Heart left ventricle (tissue), 16 donors: ENCODE data around the gene TMEM128. TPM values are rescaled to one million over a fixed set of nuclear protein-coding genes. Genes with fewer than 3 reads are reported as not detected.
"Not testable (repeated sequence)": the region's sequence is repeated elsewhere in the genome, so short reads cannot be mapped to it uniquely, and the experiment has no call there.

ENCODE experiments used
- ATAC-seq, 4 donors: fragments of 200-7000 bp; cut with Tn5 transposase; one replicate each; pipeline ENCODE4 v1.9.1; 2020 to 2022; ENCODE audit warnings: moderate library complexity in 4 of 4, mild to moderate bottlenecking in 3 of 4, moderate number of reproducible peaks in 1 of 4
- DNase-seq, 5 donors: peaks; one replicate each; pipeline ENCODE4 v3.0.0-alpha.2; 2020
- H3K27ac ChIP-seq, 12 donors: fragments of 200-600 bp; sonication (generic) in 4 of 12; one replicate each; pipeline versions ENCODE4 v1.5.0 to v1.8.0; 2016 to 2022; ENCODE audit warnings: mild to moderate bottlenecking in 2 of 12
- H3K27me3 ChIP-seq, 9 donors: fragments of 200-600 bp; sonication (generic) in 2 of 9; one replicate each; pipeline versions ENCODE4 v1.5.1 to v1.8.0; 2016 to 2022; ENCODE audit warnings: mild to moderate bottlenecking in 3 of 9
- H3K36me3 ChIP-seq, 9 donors: fragments of 200-600 bp; sonication (generic) in 2 of 9; one replicate each; pipeline versions ENCODE4 v1.5.0 to v1.8.0; 2018 to 2022; ENCODE audit warnings: mild to moderate bottlenecking in 2 of 9
- H3K4me1 ChIP-seq, 12 donors: fragments of 200-600 bp; sonication (generic) in 4 of 12; one replicate each; pipeline versions ENCODE4 v1.5.0 to v1.8.0; 2016 to 2022; ENCODE audit warnings: mild to moderate bottlenecking in 3 of 12
- H3K4me3 ChIP-seq, 12 donors: fragments of 200-600 bp; sonication (generic) in 4 of 12; one replicate each; pipeline versions ENCODE4 v1.5.0 to v1.8.0; 2017 to 2022; ENCODE audit warnings: mild to moderate bottlenecking in 9 of 12, moderate library complexity in 4 of 12
- H3K9me3 ChIP-seq, 12 donors: fragments of 200-600 bp; sonication (generic) in 4 of 12; one replicate each; pipeline versions ENCODE4 v1.5.0 to v1.8.0; 2016 to 2022; ENCODE audit warnings: mild to moderate bottlenecking in 1 of 12
- CTCF ChIP-seq, 12 donors: fragments of 200-600 bp; sonication (generic) in 4 of 12; IDR thresholded peaks; one replicate each; pipeline versions ENCODE4 v1.5.0 to v1.8.0; 2018 to 2022; ENCODE audit warnings: antibody characterized with exemption in 12 of 12, mild to moderate bottlenecking in 5 of 12
- POLR2A ChIP-seq, 2 donors: fragments of 450-650 bp; IDR thresholded peaks; one replicate each; pipeline ENCODE4 v1.6.1; 2017; ENCODE audit warnings: antibody characterized with exemption in 2 of 2, mild to moderate bottlenecking in 2 of 2, moderate library complexity in 2 of 2
- WGBS, 4 donors: extraction: QIAGEN DNeasy Blood & Tissue Kit in 2 of 4; methylation state at CpG; one replicate each; pipeline versions ENCODE4 v1.1.5 to v1.1.7; 2013 to 2018; 5-methylcytosine and 5-hydroxymethylcytosine counted together
- intact Hi-C, 10 donors: fragments of 100-400 bp; cut with DNase I; formaldehyde crosslinking; loops; one replicate each; pipeline versions ENCODE4 v1.11.1 to v1.14.2; 2022
- polyA plus RNA-seq, 2 donors: library from polyadenylated mRNA; stranded (reverse); fragments of 200-250 nt; gene quantifications; one replicate each; pipeline ENCODE4 v1.2.3, GENCODE V29; 2013
- total RNA-seq, 9 donors: library from RNA; depleted of rRNA in 2 of 9; stranded (reverse); fragments of >200 nt in 2 of 9; fragmentation: NEBNext Ultra II Directional in 3 of 9; extraction: Animal tissue kit (Norgen Biotek cat#: 25700) in 3 of 9; gene quantifications; one replicate each; pipeline versions ENCODE4 v1.1.0 to v1.2.4, GENCODE V29; 2016 to 2023
- donor health status: ischemic (EF 13 %, LVEDD 7.1; RV severe dilation, severe dysfunction).
- donor health status: healthy with polysubstance abuse.
- donor health status: DM: no; HTN: yes; CAD: no.
- donor health status: DM: no; HTN: no; CAD: no.
- donor health status: ischemic (EF 25% LVEDD 6.9; RV normal size, moderate dysfunction).
- donor health status: ischemic (EF 25% LVEDD 5.7; RV mildly dilated, moderate dysfunction).
- donor health status: healthy.
- donor health status: DM: yes; HTN: yes; CAD: no.
- donor health status: ischemic (EF 35%, LVEDD 5.7; RV mildly dilated, moderate dysfunction).
- donor health status: nonischemic (EF 11% LVEDD 7.7; RV severe dilation, severe dysfunction).
- donor health status: DM: yes; HTN: yes; CAD: no.
- donor health status: PGD.
- donor health status: ischemic (EF 29% LVEDD 5.4; RV normal size, mild dysfunction).
- donor health status: nonischemic (EF 23%, LVEDD 6.1; RV moderate dilation, normal function).

Gene TMEM128
- total and polyA plus RNA-seq, 11 donors = 5.1 to 15.5 (median 12.2) TPM

DNA sequence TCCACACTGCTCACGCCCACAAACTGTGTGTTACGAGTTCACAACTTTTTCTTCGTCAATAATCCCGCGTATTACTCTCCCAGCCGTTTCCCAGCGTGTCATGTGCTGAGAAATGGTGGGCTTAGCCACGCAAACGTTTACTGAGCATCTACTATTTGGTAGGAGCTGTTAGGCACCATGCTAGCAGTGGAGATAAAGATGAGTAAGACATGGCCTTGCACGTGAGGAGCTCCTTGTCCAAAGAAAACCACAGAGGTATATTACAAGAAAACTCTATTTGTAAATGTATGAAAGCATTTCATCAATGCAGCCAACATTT is 821 bp upstream of the TMEM128 start:
- TF ChIP-seq POLR2A (IDR thresholded peaks at IDR 0.05) (no peak), CTCF (IDR thresholded peaks at IDR 0.05) (no peak)
- peak overlapping the region; percentile 57 to 96 (median 74) for H3K4me3 ChIP-seq
- intact Hi-C loops = loop anchor here in 4 of 10 donors (2.0 to 5.0 kb wide), 3 partner anchors 38 to 43 kb away; partner anchors contain the start of genes LYAR (in 2 of the 4) and ZBTB49 (in 2 of the 4)
- 21 to 41% (median 24%) methylated on average over 10 of the region's 10 CpGs for WGBS, 4 donors
- peaks cover 0 to 25% (median 21%) of the 10 kb centered on the region in 9 donors for H3K36me3 ChIP-seq
- peak overlapping the region; percentile 80 to 99 (median 91) for H3K27ac ChIP-seq
- peaks cover 0 to 28% (median 19%) of the 10 kb centered on the region in 12 donors for H3K4me1 ChIP-seq
- no peak for DNase-seq
- no peaks in the 10 kb centered on the region for H3K9me3 ChIP-seq
- no peaks in the 10 kb centered on the region for H3K27me3 ChIP-seq
- ATAC-seq = no peak

DNA sequence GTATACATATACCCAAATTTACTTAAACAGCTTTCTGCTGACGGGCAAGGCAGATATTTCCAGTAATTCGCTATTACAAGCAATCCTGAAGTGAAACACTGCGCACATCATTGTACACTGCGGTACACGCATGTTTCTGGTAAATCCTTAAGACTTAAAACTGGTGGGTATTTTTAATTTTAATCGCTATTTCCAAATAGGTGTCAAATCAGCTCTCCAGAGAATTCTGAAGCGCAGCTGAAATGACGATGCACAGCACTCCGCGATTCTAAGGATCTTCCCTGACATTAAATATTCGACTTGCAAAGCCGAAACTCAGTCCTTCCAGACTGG is 361 bp downstream of the TMEM128 start:
- TF ChIP-seq POLR2A (IDR thresholded peaks at IDR 0.05) (no peak), CTCF (IDR thresholded peaks at IDR 0.05) (no peak)

DNA sequence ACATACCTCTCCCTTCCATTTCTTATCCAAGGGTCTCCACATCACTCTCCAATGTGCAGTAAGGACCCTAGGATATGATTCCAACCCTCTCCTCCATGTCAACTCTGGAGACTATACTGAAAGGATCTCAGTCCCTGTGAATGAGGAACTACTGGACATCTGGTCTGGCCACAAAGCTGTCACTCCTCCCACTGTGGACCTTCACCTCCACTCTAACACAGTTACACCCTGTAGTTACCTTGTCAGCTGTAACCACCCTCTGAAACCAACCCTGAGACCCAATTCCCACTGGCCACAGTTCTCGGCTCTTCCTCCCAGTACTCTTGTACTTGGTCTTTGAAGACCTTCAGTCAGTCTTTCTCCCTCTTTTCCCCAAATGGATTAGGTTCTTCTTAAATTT is 2.9 kb downstream of the TMEM128 start:
- Histone ChIP-seq H3K9me3 (no peaks in the 10 kb centered on the region), H3K36me3 (peaks cover 0 to 61% (median 57%) of the 10 kb centered on the region in 9 donors), H3K27me3 (no peaks in the 10 kb centered on the region), H3K4me1 (peaks cover 0 to 28% (median 17%) of the 10 kb centered on the region in 12 donors), H3K27ac (no peak overlapping the region), H3K4me3 (no peak overlapping the region)
- DNase-seq = no peak
- WGBS, 4 donors = 93 to 98% (median 95%) methylated on average over 1 of the region's 1 CpG
- ATAC-seq = no peak
- TF ChIP-seq CTCF (IDR thresholded peaks at IDR 0.05) (no peak), POLR2A (IDR thresholded peaks at IDR 0.05) (no peak)
- intact Hi-C loops = loop anchor here in 3 of 10 donors (5.0 kb wide), 2 partner anchors 42 to 47 kb away; partner anchors contain the start of genes LYAR (in 1 of the 3) and ZBTB49 (in 1 of the 3)

More for the DNA sequence above, 361 bp downstream of the TMEM128 start:
- intact Hi-C loops = loop anchor here in 4 of 10 donors (2.0 to 5.0 kb wide), 3 partner anchors 40 to 45 kb away; partner anchors contain the start of genes LYAR (in 2 of the 4) and ZBTB49 (in 2 of the 4)
- H3K4me1 ChIP-seq = peaks cover 0 to 28% (median 17%) of the 10 kb centered on the region in 12 donors
- WGBS, 4 donors = 0 to 2% (median 1%) methylated on average over 12 of the region's 12 CpGs
- no peaks in the 10 kb centered on the region for H3K9me3 ChIP-seq
- peak overlapping the region; percentile 57 to 96 (median 74) for H3K4me3 ChIP-seq
- ATAC-seq (peak in 1 of 4 donors; percentile 4), DNase-seq (no peak)
- no peaks in the 10 kb centered on the region for H3K27me3 ChIP-seq
- peaks cover 0 to 37% (median 33%) of the 10 kb centered on the region in 9 donors for H3K36me3 ChIP-seq
- peak overlapping the region; percentile 80 to 99 (median 91) for H3K27ac ChIP-seq

GRCh38 chr4:4239551-4239950 is 8.5 kb downstream of the TMEM128 start:
- DNase-seq, H3K27me3 ChIP-seq, H3K9me3 ChIP-seq, intact Hi-C loops, H3K27ac ChIP-seq, H3K4me1 ChIP-seq, H3K4me3 ChIP-seq, ATAC-seq: not testable (repeated sequence)
- H3K36me3 ChIP-seq = peaks cover 0 to 100% (median 89%) of the 10 kb centered on the region in 9 donors
- 90 to 94% (median 91%) methylated on average over 3 of the region's 3 CpGs for WGBS, 4 donors

DNA sequence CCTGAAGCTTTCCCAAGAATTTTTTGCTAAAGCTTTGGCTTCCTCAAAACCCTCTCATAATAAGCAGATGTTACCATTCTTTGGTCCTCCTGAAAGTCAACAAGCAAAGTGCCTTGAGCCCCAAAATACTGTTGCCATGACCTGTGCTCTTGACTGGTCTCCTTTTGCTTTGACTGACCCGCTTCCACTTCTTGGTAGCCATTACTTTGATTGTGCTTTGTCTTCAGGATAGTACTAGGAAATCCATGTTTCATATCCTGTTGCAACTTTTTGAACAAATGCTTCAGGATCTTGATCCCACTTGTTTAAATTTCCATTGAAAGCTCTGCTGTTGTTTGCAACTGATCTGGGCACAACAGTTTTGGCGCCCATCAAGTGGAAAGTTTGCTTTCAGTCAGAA is 14.4 kb downstream of the TMEM128 start:
- 93 to 100% (median 98%) methylated on average over 2 of the region's 2 CpGs for WGBS, 4 donors
- Histone ChIP-seq H3K27me3 (peaks cover 0 to 8% (median under 1%) of the 10 kb centered on the region in 9 donors), H3K4me1 (no peaks in the 10 kb centered on the region), H3K36me3 (peaks cover 0 to 41% (median 30%) of the 10 kb centered on the region in 9 donors), H3K9me3 (peaks cover 0 to 17% (median 10%) of the 10 kb centered on the region in 12 donors), H3K27ac (no peak overlapping the region), H3K4me3 (no peak overlapping the region)
- ATAC-seq = no peak
- no peak for DNase-seq
- intact Hi-C loops = no loop called here
- TF ChIP-seq CTCF (IDR thresholded peaks at IDR 0.05) (no peak), POLR2A (IDR thresholded peaks at IDR 0.05) (no peak)
